ENCODE measurements around the gene HMCN2. TPM values are rescaled to one million over a fixed set of nuclear protein-coding genes. Genes with fewer than 3 reads are reported as not detected.

The HMCN2 gene
- polyA plus RNA-seq, 1 experiment: under 0.01 TPM

- Histone ChIP-seq H3K27ac (ENCODE audit: low read depth, low read length) (no peak overlapping the region), H3K27me3 (ENCODE audit: control insufficient read depth, insufficient read depth, low read length) (peaks cover 82% of the 10 kb centered on the region), H3K9me3 (ENCODE audit: control insufficient read depth, insufficient read depth, low read length) (no peaks in the 10 kb centered on the region; the same call in 1 of the 2 replicates), H3K4me3 (ENCODE audit: low read depth, low read length) (no peak overlapping the region)
- CTCF ChIA-PET: no interaction called here
- POLR2A ChIA-PET: no interaction called here
- no peak for TF ChIP-seq CTCF (IDR thresholded peaks at IDR 0.05; ENCODE audit: low read depth, low read length)
- no peak for DNase-seq (ENCODE audit: low read depth, low spot score)
Measured at GRCh38 chr9:130286781-130287428, 21.3 kb downstream of the HMCN2 start.

- H3K27me3 ChIP-seq (ENCODE audit: control insufficient read depth, insufficient read depth, low read length): peaks cover 82% of the 10 kb centered on the region
- CTCF ChIA-PET: no interaction called here
- no peak for DNase-seq (ENCODE audit: low read depth, low spot score)
- no peak for TF ChIP-seq CTCF (IDR thresholded peaks at IDR 0.05; ENCODE audit: low read depth, low read length)
- H3K4me3 ChIP-seq (ENCODE audit: low read depth, low read length): no peak overlapping the region
- POLR2A ChIA-PET: no interaction called here
- H3K9me3 ChIP-seq (ENCODE audit: control insufficient read depth, insufficient read depth, low read length): no peaks in the 10 kb centered on the region; the same call in 1 of the 2 replicates
- H3K27ac ChIP-seq (ENCODE audit: low read depth, low read length): no peak overlapping the region
Measured at GRCh38 chr9:130287736-130288135, 22.2 kb downstream of the HMCN2 start.

GRCh38 chr9:130288393-130288792, 22.8 kb downstream of the HMCN2 start:
- CTCF ChIA-PET: no interaction called here
- Histone ChIP-seq H3K4me3 (ENCODE audit: low read depth, low read length) (no peak overlapping the region), H3K27me3 (ENCODE audit: control insufficient read depth, insufficient read depth, low read length) (peaks cover 83% of the 10 kb centered on the region), H3K9me3 (ENCODE audit: control insufficient read depth, insufficient read depth, low read length) (no peaks in the 10 kb centered on the region; the same call in 1 of the 2 replicates), H3K27ac (ENCODE audit: low read depth, low read length) (no peak overlapping the region)
- POLR2A ChIA-PET: no interaction called here
- no peak for DNase-seq (ENCODE audit: low read depth, low spot score)
- no peak for TF ChIP-seq CTCF (IDR thresholded peaks at IDR 0.05; ENCODE audit: low read depth, low read length)

GRCh38 chr9:130288926-130289690, 23.5 kb downstream of the HMCN2 start:
- ChIA-PET CTCF (no interaction called here), POLR2A (no interaction called here)
- TF ChIP-seq CTCF (IDR thresholded peaks at IDR 0.05; ENCODE audit: low read depth, low read length): no peak
- peaks cover 84% of the 10 kb centered on the region for H3K27me3 ChIP-seq (ENCODE audit: control insufficient read depth, insufficient read depth, low read length)
- H3K4me3 ChIP-seq (ENCODE audit: low read depth, low read length): no peak overlapping the region
- no peaks in the 10 kb centered on the region; the same call in 1 of the 2 replicates for H3K9me3 ChIP-seq (ENCODE audit: control insufficient read depth, insufficient read depth, low read length)
- no peak for DNase-seq (ENCODE audit: low read depth, low spot score)
- H3K27ac ChIP-seq (ENCODE audit: low read depth, low read length): no peak overlapping the region

- H3K4me3 ChIP-seq (ENCODE audit: low read depth, low read length): no peak overlapping the region
- TF ChIP-seq CTCF (IDR thresholded peaks at IDR 0.05; ENCODE audit: low read depth, low read length): no peak
- H3K9me3 ChIP-seq (ENCODE audit: control insufficient read depth, insufficient read depth, low read length): no peaks in the 10 kb centered on the region; the same call in 1 of the 2 replicates
- peaks cover 80% of the 10 kb centered on the region for H3K27me3 ChIP-seq (ENCODE audit: control insufficient read depth, insufficient read depth, low read length)
- no peak overlapping the region for H3K27ac ChIP-seq (ENCODE audit: low read depth, low read length)
- no peak for DNase-seq (ENCODE audit: low read depth, low spot score)
- ChIA-PET CTCF (no interaction called here), POLR2A (no interaction called here)
Measured at GRCh38 chr9:130289711-130290241, 24.2 kb downstream of the HMCN2 start.

Data from AG04450 (cell line).